NAMALWA (cell line): ENCODE measurements around the gene LRP1B.

ENCODE experiments used
- DNase-seq: peaks from one replicate; pipeline ENCODE4 v3.0.0-alpha.2; 2015; ENCODE audit warnings: low spot score

Gene LRP1B

DNA sequence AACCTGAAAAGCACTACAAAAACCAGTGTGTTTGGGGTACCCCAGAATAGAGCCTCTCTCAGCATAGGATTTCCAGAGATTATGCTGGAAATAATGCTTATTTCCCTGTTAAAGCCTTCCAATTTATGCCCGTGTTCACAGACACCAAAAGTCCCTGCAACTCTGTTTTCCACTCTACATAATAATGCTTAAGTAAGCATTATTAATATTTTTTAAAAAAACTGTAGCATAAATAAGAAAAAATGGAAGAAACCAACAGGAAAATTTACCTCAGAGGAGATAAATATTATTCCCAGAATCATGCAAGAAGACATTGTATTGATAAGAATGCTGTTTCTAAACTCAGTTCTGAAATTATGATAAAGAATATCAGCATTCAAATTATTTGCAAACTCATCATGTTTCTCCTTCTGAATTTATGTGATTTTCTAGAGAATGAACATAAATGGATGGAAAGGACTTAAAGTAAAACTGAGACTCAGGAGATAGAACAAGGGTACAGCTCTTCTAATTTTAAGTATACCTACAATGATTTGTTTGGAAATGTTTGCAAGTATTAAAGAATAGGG is 241.7 kb downstream of the LRP1B start:
- DNase-seq = no peak

DNA sequence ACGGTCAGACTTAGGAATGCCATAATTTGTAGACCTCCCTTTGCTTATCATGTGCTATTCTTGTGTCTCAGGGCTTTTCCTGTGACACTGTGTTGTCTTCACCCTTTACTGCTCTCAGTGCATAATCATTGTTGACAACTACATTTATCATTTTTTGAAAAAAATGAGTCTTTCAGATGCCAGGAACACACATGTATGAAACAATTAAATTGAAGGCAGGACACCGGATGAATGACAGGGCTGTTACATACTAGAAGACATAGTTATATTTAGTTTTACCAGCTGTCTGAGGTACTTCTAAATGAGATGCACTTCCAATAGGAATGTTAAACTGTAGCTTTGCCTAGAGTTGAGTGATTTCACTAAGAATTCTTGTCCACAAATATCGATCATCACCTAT is 243.5 kb downstream of the LRP1B start:
- DNase-seq = no peak

DNA sequence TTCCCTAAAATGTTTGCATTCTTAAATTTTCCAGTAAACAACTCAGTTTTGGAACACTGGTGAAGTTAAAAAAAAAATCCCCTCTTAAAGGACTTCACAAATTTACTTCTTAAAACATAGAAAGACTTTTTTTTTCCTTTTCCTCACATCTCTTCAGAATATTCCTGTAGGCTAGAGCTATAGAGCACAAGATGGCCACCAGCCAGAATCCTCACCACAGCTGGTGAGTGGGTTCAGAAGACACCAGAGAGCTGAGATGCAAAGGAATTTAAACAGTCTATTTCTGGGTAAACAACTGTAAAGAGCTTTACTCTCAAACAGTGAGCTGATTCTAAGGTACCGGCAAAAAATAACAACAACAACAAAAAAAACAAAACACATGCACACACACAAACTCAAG is 252.8 kb downstream of the LRP1B start:
- DNase-seq = no peak

DNA sequence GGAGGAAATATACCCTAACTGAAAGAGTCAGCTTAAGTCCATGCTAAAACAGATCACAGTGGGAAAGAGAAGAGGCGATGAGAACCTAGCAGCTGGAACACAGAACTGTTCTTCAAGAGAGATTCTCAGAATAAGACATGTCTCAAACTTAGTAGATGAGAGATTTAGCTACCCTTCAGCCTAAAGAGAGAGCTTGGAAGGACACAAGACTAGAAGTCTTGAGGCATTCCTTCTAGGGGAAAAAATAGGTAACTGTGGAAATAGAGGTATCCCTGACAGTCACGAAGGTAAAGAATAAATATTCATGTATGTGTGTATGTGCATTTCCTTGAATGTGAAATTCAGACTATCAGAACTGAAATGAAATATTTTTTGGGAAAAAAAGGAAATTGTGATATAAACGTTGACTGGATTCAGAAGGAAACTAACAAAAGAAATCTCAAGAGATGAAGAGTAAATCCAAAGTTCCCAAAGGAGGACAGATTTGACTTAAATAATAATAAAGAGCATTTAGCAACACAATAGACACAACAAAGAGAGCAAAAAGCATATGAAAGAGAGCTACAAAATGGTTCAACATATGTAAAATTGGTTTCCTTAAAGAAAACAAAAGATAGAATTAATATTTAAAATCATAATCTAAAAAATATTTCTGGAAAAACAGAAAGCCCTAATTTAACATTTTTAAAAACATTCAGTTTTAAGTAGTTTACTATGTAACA is 258.7 kb downstream of the LRP1B start:
- DNase-seq = no peak

DNA sequence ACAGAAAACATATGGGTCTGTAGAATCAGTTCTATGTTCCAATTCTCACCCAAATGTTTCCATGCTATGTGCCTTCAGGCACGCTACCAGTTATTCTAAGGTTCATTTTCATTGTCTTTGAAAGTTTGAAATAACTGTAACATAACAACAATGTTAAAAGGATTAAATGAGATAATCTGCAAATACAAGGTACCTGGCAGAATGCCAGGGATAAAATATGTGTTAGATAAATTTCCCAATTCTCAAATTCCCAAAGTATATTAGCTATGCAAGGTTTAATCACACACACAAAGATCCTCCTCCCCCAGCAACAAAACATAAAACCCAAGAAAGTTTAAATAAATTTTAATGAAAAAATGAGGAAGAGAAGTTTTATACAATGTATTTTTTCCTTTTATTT is 261.2 kb downstream of the LRP1B start:
- DNase-seq = no peak

DNA sequence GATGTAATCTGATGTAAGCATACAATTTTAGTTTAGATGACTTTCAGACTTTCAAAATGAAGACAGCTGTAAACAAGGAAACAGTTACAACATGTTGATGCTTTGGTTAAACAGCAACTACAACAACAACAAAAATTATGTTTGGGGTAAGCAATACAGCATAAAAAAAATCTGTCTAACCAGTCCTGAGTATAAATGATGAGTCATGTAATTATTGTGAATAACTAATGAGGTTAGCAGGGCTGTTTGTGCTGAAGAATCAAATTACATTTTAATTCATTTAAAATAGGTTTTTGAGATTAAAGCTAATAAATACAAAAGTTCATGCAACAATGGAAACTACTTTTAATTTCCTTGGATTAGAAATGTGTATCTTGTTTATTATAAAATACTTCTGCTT is 266.9 kb downstream of the LRP1B start:
- no peak for DNase-seq

DNA sequence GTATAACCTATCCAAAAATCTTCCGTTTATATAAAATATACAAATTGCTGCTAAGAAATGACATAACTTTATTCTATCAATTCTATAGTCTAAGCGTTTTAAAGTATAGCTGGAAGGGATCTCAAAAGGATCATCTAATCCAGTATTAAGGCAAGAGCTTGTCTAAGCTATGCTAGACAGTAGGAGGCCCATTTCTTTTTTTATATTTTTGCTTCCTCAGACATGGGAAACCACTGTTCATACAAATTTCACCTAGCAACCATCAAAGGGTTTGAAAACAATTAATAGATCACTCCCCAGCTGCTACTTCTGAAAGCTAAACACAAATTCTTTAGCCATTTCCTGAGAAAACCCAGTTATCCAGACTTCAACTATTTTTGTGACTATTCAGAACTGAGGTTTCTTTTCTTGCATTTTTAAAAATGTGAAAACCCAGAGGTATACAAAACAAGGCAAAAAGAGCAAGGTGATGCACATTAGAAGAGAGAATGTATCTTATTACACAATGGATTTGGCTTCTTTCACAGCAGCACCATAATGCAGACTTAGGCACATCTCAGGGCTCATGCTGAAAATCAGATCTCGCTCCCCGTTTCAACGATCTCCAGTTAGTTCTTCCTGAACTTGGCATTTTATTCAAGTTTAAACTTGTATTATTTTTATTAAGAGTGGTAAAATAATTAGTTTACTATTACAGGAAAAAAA is 274.4 kb downstream of the LRP1B start:
- no peak for DNase-seq

DNA sequence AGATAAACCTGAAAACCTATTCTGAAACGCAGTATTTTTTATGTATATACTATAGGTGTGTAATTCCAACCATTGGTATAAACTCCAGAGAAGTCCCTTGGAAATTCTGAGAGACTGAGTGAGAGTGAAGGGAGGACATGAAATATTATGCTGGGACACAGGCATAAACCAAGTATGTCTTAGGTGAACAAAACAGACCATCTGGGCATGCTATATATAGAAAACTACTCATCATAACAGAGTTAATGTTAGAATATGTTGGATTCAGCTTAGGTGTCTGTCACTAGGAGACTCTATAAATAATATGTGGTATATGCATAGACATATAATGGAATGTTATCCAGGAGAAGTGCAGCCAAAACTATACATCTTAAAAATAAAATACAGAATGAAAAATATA is 282.6 kb downstream of the LRP1B start:
- no peak for DNase-seq

DNA sequence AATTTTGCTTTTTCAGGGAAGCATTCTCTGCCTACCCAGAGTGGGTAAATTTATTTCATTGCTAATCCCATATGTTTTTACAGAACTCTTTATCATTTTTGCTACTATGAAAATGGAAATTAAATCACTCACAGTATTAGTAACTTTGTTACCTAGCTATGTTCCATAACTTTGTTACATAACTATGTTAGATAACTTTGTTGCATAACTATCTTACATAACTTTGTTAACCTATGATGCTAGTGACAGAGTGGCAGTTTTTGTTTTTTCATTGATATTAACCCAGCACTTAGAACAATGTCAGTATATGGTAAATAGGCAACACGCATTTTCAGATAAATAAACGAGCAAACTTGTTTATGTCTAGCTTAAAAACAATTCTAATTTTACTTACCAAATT is 286.6 kb downstream of the LRP1B start:
- DNase-seq = no peak

DNA sequence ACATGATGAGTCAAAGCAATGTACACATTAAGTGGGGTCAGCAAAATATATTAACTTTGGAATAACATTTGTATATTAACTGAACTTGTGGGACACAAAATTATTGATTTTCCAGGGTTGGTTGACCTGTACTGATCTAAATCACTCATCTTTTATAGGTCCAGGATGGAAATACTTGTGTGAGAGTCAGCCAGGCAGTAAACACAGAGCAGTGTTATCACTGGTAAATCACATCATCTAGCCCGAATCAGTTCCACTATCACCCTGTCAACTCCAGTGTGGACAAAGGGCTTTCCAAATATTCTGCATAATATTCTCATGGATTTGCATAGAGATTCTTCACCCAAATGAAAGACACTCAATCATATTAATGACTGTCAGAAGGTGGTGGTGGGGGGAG is 295.7 kb downstream of the LRP1B start:
- DNase-seq = no peak

DNA sequence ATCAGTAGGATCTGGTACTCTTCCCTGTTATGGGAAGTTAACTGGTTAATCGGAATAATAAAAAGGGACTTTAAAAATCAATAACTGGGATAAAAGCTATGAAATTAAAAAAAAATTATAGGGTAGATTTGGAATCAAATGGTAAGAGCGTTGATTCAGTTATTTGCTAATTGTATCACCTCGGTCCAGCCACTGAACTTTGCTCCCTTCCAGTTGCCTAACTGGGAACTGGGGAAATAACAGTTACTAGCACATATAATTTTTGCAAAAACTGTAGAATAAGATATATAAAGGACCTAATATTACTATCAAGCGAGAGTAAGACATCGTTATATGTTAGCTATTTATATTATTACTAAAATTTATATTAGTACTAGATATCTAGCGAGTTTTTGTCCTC is 302.1 kb downstream of the LRP1B start:
- DNase-seq = no peak

DNA sequence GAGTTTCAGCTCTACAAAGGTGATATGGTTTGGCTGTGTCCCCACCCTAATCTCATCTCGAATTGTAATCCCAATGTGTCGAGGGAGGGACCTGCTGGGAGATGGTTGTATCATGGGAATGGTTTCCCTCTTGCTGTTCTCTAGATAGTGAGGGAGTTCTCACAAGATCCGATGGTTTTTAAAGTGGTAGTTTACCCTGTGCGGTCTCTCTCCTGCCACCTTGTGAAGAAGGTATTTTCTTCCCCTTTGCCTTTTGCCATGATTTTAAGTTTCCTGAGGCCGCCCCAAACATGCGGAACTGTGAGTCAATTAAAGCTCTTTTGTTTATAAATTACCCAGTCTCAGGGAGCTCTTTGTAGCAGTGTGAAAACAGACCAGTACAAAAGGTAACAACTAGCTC is 306.0 kb downstream of the LRP1B start:
- DNase-seq = no peak

DNA sequence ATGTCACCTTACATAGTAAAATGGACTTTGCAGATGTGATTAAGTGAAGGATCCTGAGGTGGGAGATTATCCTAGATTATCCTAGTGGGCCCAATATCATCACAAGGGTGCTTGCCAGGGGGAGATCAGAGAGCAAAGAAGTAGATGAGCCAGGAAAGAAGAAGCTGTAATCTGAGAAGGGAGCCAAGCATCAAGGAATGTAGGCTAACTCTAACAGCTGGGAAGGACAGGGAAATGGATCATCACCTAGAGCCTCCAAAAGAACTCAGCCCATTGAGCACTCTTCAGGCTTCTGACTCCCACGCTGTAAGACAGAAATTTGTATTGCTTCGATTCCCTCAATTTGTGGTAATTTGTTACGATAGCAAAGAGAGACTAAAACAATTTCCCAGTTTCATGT is 309.9 kb downstream of the LRP1B start:
- no peak for DNase-seq

DNA sequence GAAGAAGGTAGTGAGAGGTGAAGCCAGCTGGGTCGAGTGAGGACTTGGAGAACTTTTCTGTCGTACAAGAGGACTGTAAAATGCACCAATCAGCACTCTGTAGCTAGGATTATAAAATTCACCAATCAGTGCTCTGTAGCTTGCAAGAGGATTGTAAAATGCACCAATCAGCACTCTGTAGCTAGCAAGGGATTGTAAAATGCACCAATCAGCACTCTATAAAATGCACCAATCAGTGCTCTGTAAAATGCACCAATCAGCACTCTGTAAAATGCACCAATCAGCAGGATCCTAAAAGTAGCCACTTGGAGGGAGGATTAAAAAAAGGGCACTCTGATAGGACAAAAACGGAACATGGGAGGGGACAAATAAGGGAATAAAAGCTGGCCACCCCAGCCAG is 315.5 kb downstream of the LRP1B start:
- DNase-seq = peak; percentile 2

DNA sequence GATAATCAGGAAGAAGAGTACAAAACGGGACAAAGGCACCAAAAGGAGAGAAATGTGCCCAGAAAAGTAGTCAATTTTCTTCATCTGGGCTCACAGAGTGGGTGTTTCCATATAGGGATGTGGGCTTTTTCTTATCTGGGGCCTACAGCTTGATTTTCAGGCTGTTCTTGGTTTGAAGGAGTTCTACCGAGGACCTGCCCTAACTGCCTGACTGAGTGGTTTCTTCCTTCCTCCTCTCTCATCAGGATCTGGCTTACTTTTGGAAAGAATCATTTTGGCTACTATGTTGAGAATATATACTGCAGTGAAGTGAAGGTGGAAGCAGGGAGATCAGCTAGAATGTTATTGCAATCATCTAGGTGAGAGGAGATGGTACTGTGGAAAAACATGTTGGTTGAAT is 316.7 kb downstream of the LRP1B start:
- no peak for DNase-seq

DNA sequence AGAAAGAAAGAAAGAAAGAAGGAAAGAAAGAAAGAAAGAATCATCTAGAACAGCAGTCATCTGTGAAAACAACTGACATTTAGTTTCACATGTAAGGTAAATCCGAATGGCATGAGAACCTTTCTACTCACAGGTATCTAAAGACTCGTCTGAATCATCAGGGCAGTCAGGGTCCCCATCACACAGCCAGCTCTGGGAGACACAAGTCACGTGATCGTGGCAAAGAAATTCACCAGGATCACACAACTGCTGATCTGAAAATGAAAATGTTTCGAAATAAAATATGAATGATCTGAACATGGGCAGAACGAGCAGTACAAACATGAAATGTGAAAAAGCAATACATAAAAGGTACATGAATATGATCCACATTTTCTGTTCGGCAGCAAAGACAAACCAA is 320.7 kb downstream of the LRP1B start:
- DNase-seq = no peak

DNA sequence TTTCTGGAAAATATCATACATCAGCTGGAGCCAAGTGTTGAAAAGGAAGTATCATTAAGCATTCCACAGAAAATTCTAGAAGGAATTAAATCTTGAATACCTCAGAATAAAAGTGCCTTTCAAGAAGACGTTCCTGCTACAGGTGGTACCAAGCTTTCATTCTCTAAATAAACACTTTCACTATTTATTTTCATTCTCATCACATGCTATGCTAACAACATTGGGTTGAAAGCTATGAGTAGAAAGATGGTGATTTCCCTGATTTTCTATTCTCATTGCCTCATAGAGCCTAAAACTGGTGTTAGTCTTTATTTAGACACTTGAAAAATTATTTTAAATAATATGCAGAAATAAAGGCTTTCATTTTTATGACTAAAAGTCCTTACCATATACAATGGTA is 324.7 kb downstream of the LRP1B start:
- DNase-seq = no peak

DNA sequence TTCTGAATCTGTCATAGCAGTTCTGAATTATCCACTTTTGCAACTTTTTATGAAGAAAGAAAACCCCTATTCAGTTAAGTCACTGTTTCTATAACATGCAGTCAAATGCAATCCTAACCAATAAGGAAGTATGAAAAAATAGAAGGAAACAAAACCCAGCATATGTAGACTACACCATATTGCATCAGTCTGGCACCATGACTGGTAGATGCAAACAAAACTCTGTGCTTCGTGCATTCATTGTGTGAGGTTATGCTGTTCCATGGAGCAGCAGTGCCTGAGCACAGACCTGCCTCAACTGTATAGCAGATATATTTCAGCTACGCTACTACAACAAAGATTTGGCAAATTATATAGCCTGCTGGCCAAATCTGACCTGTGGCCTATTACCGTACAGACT is 325.5 kb downstream of the LRP1B start:
- no peak for DNase-seq

DNA sequence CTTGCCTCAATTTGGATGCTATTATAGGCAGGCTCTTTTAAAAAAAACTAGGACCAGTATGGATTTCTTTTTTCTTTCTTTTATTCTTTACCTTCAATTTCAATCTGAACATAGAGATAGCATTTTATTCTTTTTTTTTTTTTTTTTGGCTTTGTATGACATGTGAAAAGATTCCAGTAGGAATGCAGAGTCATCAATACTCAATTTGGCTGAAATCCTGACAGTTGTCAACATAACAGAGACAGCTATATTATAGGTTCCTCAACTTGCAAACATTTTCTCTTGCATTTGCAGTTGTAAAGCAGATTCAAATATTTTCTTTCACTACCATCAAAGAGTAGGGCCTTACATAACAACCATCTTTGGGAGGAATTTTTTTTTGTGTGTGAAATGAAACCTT is 334.4 kb downstream of the LRP1B start:
- DNase-seq = no peak

DNA sequence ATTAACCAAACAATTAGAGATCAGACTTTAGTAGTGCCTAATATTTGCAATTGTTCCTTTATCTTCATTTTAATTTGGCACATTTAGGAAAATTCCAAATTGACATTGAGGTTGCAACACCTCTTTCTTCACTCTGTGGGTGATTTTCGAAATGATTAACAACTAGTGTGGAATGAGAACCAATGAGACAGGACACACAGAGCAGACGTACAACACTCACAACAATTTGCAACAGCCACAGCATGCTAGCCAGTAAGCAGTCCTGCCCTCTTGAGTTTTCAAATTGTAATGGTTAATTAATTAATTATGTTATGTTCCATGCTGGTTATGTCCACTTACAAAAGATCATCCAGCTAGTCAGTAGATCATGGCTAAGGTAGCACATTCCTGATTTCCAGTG is 339.3 kb downstream of the LRP1B start:
- no peak for DNase-seq

DNA sequence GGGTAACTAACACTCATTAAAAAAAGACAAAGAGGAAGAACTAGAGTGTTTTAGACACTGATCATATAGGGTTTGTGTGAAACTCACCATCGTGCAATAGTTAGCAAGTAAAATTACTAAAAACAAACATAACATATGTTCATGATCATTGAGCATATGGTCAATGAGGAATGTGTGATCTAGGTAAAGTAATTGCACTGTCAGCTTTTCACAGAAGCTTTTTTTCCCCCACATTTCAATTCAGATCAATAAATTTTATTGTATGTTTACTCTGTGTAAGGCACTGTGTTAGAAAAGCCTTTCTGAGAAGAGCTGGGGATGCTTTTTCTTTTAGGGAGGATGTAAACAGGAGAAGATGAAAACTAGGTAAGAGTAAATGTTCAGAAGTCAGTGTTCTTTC is 348.2 kb downstream of the LRP1B start:
- no peak for DNase-seq

DNA sequence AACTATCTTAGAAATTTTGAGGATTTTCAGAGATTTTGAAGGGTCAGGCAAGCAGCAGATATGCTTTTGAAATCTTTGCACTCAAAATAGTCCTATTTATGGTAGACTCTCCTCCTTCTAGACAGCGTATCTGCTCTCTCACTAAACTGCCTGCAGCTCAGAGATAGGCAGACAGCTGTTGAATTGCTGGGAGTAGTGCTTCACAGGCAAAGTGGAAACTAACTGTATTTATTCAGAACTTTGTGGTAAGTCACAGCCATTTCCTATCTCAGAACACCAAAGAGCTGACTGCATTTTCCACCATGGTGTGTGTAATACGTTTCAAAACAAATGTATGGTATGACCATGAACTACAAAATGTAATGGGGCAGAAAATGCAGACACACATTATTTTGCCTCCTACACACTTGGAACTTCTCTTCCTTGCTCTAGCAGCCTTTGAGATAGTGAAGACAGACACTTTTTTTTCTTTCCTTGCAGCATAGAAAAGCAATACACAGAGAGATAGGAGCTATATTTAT is 352.4 kb downstream of the LRP1B start:
- no peak for DNase-seq

DNA sequence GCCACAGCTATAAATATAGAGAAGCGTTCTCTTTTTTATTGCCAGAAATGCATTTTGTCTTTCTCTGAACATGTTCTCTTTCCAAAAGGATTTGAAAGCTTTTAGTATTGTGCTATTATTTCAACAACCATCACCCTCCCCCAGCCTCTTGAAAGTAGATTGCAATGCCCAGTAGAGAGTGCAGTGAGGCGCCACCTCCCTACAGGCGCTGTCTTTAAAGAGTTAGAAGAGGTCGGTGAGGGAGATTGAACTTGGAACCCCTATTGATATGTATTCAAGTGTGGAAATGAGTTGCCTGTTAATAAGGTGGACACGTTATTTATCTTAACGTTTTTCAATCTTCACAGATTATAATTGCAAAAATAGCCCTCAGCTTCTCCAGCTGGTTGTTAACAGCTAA is 360.3 kb downstream of the LRP1B start:
- DNase-seq = no peak

DNA sequence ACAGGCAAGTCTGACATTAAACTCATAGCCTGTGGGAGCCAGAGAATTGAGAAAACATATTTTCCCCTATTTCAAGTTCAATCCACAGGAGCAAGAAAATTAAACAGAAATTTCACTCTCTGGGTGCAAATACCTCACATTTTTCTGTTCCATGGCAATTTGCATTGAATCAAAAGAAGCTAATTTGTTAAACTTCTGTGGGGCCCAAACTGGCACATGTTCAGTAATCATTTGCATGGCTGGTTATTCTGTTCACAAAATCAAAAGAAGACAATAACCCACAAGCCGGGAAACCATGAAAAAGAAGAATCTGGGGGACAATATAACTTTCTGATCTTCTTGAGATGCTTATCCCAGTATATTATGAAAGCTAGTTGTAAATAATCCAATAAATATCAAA is 363.1 kb downstream of the LRP1B start:
- DNase-seq = no peak
